GM21423 (cell line): Measurements from ENCODE around the gene OTP.
A peak's percentile ranks its signal among the peaks of the same experiment; 100 is the strongest.

ENCODE experiments used
- ATAC-seq: cut with Tn5 transposase; IDR thresholded peaks from one replicate; pipeline ENCODE4 v1.9.1; 2021; ENCODE audit warnings: mild to moderate bottlenecking, moderate library complexity; ENCODE audit not compliant: unreplicated experiment

Gene OTP

DNA sequence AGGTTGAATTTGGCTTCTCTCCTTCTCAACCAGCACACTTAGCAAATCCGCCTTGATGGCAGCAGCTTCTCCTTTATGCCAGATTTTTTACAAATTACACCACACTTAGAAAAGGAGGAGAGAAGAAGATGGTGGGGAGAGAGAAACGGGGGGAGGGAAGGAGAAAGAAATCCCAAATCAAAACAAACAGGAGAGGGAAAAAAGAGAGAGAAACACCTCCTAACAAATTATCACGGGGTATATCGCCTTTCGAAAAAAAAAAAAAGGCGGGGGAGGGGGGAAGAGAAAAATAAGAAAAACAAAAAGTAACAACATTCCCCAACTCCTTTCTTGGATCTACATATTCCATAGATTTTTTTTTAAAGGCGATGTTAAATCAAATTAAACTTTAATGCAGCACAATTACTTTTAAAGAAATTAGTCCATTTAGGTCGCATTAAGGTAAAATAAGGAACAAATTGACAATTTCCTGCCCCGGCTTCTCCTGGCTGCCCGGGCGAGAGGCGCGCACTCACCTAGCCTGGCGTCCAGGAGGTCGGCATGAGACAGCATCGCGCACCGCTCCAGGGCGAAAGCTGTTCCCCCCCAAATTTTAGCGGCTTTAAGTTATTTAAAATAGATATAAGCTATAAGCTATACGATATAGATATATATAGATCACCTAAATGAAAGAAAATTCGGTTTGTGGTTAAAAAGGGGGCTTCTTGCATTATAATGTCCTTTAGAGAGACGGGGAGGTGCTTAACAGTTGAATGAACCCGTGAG, at the start of gene OTP:
TSS of gene OTP (minus strand) at position 716 of the 765 bp plus-strand sequence. CDS start at position 552, 164 bp downstream.
- no peak for ATAC-seq

- ATAC-seq = no peak
Measured at GRCh38 chr5:77683171-77683732, 44.7 kb upstream of the OTP start.

GRCh38 chr5:77670526-77670925, 32.0 kb upstream of the OTP start:
- ATAC-seq = no peak

- ATAC-seq = no peak
Measured at GRCh38 chr5:77669677-77670076, 31.2 kb upstream of the OTP start.

DNA sequence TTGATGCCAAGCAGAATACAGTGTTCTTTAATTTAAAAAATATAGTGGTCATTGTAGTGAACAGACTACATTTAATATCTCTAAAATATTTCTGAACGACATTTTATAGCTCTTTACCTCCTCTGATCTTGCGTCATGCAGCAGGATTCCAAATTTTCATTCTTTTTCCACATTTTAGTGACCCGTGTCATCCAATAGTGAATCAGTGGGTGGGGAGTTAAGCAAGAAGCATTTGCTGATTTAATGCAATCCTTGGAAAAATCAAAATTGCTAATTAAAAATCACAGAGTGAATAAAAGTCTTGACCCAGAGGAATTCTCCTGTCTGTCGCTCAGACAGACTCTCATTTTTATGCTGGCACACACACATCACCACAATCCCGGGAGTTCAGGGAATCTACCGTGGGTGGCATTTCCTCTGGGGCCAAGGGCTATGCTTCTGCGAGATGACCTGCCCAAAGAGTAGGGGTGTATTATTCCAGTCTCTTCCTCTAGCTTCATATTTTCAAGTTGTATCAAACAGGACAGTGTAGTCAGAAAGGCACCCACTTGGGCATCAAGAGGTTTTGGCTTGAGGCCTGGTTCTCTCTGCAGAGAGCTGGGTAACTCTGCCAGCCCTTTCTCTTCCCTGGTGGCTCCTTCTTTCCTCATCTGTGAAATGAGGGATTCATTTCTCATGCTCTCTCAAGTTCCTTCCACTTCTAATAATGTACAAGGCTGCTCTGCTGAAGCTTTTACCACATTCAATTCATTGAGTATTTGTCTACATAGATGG, 24.8 kb upstream of the OTP start:
- ATAC-seq = no peak

DNA sequence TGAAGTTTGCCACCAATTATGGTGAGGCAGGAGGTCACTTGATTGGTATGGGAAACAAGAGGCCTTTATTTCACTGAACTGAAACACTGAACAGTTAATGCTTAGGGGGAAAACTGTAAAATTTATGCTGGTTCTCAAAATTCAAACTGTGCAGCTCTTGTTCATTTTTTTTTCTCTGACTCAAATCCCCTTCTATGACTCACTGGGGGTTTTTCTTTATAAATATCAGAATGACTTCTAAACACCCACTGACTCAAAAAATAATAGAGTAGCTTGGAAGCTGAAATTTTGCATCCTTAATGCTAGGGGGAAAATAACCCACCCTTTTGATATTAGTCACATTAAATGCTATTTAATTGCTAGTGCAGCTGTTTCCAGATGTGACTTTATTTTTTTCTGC, 24.1 kb upstream of the OTP start:
- ATAC-seq = no peak

DNA sequence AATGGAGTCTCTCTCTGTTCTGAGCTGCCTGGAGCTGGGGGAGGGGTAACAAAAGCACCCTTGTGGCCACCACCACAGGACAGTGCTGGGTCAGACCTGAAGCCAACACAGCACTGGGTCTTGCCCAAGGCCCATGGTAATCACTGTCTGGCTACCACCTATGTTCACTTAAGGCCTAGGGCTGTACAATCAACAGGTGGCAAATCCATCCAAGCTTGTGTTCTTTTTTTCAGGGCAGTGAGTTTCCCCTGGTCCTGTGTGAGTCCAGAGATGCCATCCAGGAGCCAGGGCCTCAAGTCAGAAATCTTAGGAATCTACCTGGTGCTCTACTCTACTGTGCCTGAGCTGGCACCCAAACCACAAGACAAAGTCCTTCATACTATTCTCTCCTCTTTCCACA, 20.1 kb upstream of the OTP start:
- no peak for ATAC-seq

DNA sequence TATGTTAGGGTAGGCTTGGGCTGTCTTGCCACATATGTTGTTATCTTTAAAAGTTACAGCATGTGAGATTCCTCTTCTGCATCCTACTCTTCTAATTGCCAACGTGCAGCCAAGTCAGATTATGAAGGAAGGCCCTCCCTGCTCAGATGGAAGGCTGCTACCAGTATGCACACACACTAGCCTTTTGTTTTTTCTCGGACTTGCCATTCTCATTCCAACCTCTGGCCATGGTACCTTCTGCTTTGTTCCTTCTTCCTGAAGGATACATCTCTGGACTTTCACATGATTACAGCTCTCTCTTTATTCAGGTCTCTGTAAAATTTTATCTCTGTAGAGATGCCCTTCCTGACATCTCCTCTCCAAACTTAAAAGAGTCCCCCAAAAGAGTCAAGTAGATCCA, 12.8 kb upstream of the OTP start:
- ATAC-seq = no peak

DNA sequence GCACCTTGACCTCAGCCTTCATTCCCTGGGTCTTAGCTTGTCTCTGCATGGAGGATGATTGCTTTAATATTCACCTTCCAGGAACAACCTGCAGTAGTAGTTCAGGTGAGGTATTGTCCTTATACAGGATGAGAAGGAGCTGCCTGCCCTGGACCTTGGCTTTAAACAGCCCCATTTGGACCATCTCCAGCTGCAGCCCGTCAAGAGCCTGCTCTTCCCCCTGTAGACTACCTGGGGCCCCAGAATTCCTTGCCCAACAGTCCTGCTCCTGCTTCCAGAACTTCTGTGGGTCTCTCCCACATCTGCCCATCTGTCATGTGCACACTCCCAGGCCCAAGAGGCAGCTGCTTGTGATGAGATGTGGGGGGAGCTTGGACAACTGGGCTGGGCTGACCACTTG, 12.2 kb upstream of the OTP start:
- no peak for ATAC-seq

DNA sequence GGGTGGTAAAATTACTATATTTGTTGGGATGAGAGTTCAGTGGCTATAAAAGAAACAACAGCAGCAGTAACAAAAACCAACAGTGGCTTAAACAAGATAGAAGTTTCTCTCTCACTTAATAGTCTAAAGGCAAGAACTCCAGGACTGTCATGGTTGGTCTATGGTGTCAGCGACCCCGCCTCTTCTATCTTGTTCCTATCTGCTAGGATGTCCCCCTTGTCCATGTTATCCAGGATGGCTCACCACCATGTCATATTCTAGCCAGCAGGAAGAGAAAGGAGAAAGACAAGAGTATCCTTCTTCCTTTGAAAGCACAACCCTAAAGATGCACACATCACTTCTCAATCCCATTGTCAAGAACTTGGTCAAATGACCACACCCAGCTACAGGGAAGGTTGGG, 11.3 kb upstream of the OTP start:
- ATAC-seq = no peak

DNA sequence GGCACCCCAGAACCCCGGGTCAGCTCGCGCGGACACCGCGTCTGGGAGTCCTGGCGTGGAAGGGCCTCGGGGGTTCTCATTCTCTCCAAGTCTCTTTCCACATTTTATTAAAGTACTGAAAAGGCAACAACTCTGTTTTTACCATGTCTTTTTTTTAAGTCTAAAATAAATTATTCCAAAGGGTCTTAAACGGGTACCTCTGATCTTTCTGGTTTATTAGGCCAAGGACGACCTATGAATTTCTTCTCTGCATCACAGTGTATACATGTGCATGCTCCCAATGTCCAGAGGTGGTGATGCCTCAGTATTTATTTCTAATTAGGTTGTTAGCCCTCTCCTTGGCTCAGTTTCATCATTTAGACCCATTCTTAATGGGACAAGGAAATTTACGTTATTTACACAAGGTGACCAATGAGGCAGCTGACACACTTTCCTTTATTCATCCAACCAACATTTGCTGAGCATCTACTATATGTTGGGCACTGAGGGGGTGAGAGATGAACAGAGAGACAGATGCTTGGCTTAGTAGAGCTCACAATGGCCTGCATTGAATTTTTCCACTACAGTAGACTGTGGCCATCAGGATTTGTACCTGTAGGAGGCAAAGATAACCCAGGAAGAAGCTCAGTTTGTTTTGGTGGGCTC, 7.6 kb upstream of the OTP start:
- no peak for ATAC-seq

DNA sequence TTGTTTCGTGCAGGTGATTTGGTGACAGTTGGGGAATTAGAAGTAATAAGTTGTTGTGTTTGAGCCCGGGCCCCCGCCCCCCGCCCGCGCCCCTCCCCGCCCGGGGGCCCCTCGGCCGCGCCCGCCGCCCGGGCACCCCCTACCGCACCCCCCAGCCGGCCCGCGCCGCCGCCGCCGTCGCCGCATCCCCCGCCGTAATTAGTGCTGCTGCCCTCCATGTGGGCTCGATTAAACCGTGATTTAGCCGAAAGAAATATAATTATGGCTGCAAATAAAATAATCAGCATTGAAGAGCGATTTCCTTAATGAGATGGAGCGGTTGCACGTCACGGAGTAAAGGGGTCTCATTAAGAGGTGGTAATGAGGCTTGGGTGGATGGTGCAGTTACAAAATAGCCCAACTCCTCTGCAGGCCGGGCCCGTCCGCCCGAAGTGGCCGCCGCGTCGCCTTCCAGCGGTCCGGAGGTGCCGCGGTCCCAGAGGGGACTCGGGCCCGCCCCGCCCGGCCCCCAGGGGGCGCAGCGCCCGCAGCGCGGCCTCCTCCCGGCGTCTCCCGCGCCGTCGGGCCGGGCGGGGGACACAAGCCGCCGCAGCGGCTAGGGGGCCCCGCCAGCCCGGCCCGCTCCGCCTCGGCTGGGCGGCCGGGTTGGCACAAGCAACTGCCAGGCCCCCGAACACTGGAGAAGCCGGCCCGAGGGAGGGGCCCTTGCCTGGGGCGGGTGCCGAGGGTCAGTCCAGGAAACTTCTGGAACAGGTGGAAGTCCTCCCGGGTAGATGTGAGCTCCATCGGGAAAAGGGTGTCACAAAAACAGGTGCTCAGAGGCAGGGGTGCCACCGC, 6.9 kb upstream of the OTP start:
- peak; percentile 67 for ATAC-seq

DNA sequence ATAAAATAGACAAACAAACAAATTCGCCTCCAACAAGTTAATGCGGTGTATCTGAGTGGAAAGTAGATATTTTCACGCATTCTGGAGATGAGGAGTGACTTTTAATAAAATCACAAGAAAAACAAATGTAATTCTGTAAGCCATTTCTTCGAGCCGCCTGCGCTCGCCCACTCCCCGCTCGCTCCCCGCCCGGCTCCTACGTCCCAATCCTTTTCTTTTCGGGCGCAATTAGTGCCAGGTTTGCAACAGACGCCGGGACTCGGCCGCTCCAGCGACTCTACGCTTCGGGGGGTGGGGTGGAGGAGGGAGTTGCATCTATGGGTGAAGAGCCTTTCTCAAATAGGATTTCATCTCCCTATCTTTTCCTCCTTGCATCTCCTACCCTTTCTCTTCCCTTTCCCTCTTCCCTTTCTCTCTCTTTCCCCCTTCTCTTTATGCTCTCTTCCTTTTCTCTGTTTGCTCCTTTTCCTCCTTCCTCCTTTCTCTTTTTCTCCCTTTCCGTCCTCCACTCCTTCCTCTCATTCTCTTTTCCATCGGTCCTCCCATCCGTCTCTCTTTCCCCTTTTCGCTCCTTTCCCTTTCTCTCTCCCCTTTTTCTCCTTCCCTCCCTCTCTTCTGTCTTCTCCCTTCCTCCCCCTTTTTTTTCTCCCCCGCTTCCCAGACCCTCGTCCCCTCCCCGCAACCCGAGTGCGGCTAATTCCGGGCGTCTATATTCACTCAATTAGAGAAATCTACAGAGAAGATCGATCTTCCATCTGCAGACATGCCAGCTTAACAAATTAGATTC, 6.1 kb upstream of the OTP start:
- ATAC-seq = no peak

- no peak for ATAC-seq
Measured at GRCh38 chr5:77643654-77644370, 5.3 kb upstream of the OTP start.

DNA sequence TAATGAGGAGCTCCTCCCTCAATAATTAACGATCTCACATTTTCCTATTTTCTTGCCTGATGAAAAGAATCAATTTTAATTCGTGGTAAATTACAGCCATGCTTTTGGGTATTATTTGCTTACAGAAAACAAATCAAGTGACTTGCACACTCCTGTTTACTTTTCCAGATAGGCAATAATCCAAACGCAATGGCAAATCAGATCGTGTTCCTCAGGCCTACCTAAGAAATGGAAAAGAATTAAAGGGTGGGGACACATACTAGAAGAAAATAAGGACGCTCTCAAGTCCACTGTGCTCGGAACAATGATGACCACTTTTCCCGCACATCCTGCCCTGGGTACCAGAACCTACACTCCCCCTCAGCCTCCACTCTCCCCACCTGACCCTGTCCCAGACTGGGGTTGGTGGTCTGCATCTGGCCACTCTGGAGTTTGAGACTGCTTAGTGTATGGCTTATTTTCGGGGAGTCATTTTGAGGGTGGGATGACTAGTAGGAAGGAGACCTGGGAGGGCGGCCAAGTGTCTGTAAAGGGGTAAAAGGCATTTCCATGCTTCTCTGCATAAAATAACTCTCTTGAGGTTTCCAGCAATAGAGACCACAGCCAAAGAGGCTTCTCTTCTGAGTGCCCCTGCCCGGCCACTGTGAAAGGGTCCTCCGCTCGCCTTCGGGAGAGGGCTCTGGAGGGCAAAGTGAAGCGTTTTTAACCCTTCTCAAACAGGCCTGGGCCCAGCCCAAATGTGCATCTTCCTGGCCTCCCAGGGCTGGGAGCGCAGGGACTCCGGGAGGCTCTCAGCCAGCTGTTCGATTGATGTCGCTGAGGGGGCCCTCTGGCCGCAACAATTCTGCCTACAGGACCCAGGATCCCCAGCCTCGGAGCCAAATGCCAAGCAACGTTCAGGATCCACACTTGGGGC, 4.5 kb upstream of the OTP start:
- no peak for ATAC-seq

GRCh38 chr5:77641963-77642737, 3.6 kb upstream of the OTP start:
- ATAC-seq = no peak

DNA sequence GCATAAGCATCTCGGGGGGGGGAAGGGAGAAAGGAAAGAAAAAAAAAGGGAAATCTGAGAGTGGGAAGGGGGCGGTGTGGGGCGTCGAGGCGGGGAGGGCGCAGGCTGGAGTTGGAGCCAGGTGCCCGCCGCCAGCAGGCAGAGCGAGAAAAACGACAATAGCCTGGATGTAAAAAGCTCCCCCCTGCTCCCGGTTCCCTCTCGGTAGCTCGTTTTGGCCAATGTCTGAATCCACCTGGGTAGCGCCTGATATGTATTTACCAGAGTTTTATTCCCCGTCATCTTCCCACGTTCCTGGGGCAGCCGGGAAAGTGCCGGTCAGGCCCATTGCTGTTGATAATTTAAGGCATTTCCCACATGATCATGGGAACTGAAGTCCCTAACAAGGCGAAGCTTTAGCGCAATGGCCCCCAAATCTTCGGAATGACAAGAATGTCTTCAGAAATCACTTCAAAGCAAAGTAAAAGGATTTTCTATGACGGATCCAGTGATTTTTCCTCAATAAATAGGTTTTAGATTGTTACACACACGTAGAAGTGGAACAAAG, 3.0 kb upstream of the OTP start:
- ATAC-seq = no peak
